HL-60 (cell line): ENCODE results near the gene XPNPEP3.

Experiments
- CTCF ChIP-seq: IDR thresholded peaks from one replicate; pipeline ENCODE4 v1.5.1; 2011; ENCODE audit warnings: low read length, control low read depth, inconsistent platforms; ENCODE audit not compliant: insufficient read depth
- GABPA ChIP-seq: IDR thresholded peaks from 2 replicates; pipeline ENCODE4 v1.6.1; 2012; ENCODE audit warnings: low read depth
- TF ChIP-seq, protein P1 (sequence below): IDR thresholded peaks from 2 replicates; pipeline ENCODE4 v1.6.1; 2012; ENCODE audit warnings: low read depth; ENCODE audit not compliant: insufficient replicate concordance

GRCh38 chr22:40953471-40953870, 96.5 kb downstream of the XPNPEP3 start:
- no peak for TF ChIP-seq CTCF
- TF ChIP-seq GABPA, result no peak
- TF ChIP-seq, protein P1, sequence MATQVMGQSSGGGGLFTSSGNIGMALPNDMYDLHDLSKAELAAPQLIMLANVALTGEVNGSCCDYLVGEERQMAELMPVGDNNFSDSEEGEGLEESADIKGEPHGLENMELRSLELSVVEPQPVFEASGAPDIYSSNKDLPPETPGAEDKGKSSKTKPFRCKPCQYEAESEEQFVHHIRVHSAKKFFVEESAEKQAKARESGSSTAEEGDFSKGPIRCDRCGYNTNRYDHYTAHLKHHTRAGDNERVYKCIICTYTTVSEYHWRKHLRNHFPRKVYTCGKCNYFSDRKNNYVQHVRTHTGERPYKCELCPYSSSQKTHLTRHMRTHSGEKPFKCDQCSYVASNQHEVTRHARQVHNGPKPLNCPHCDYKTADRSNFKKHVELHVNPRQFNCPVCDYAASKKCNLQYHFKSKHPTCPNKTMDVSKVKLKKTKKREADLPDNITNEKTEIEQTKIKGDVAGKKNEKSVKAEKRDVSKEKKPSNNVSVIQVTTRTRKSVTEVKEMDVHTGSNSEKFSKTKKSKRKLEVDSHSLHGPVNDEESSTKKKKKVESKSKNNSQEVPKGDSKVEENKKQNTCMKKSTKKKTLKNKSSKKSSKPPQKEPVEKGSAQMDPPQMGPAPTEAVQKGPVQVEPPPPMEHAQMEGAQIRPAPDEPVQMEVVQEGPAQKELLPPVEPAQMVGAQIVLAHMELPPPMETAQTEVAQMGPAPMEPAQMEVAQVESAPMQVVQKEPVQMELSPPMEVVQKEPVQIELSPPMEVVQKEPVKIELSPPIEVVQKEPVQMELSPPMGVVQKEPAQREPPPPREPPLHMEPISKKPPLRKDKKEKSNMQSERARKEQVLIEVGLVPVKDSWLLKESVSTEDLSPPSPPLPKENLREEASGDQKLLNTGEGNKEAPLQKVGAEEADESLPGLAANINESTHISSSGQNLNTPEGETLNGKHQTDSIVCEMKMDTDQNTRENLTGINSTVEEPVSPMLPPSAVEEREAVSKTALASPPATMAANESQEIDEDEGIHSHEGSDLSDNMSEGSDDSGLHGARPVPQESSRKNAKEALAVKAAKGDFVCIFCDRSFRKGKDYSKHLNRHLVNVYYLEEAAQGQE, result no peak
